Neuronal stem cell (in vitro differentiated cells): ENCODE measurements around the gene VEZT.

Experiments
- DNase-seq: peaks from one replicate; pipeline ENCODE4 v3.0.0-alpha.2; 2013; ENCODE audit warnings: low spot score
- H2AFZ ChIP-seq: one replicate; pipeline ENCODE4 v1.6.1; 2013; ENCODE audit warnings: mild to moderate bottlenecking, low read length, inconsistent platforms
- H2AK5ac ChIP-seq: 2 replicates; pipeline ENCODE4 v1.6.1; 2013; ENCODE audit warnings: low read depth, mild to moderate bottlenecking, inconsistent platforms, low read length, moderate library complexity, mixed read lengths
- H2BK120ac ChIP-seq: 2 replicates; pipeline ENCODE4 v1.6.1; 2013; ENCODE audit warnings: low read depth, mild to moderate bottlenecking, inconsistent platforms, low read length, moderate library complexity, mixed read lengths
- H2BK12ac ChIP-seq: one replicate; pipeline ENCODE4 v1.6.1; 2013; ENCODE audit warnings: low read length, inconsistent platforms
- H2BK15ac ChIP-seq: 2 replicates; pipeline ENCODE4 v1.6.1; 2013; ENCODE audit warnings: mild to moderate bottlenecking, low read length, inconsistent platforms, mixed read lengths
- H2BK5ac ChIP-seq: one replicate; pipeline ENCODE4 v1.6.1; 2013; ENCODE audit warnings: inconsistent platforms, mild to moderate bottlenecking, low read length, moderate library complexity
- H3K14ac ChIP-seq: one replicate; pipeline ENCODE4 v1.6.1; 2013; ENCODE audit warnings: low read length, inconsistent platforms
- H3K18ac ChIP-seq: 2 replicates; pipeline ENCODE4 v1.6.1; 2013; ENCODE audit warnings: low read length, inconsistent platforms
- H3K23ac ChIP-seq: 2 replicates; pipeline ENCODE4 v1.6.1; 2013; ENCODE audit warnings: low read depth, mild to moderate bottlenecking, mixed read lengths, low read length, inconsistent platforms; ENCODE audit not compliant: poor library complexity
- H3K27ac ChIP-seq: replicated peaks from 3 replicates; pipeline ENCODE4 v1.5.1; 2013; ENCODE audit warnings: low read length, inconsistent platforms
- H3K27me3 ChIP-seq, 3 experiments: 2 replicates each; pipeline ENCODE4 v1.6.1; 2013; ENCODE audit warnings: low read length in 3 of 3, mild to moderate bottlenecking in 2 of 3, inconsistent platforms in 1 of 3, low read depth in 1 of 3, mixed read lengths in 1 of 3, moderate library complexity in 1 of 3; ENCODE audit not compliant: control insufficient read depth in 3 of 3, insufficient read depth in 3 of 3
- H3K36me3 ChIP-seq, 2 donors: replicated peaks in 1 of 2; 2 replicates each; pipeline ENCODE4 v1.6.1; 2013; ENCODE audit warnings: low read length in 2 of 2; ENCODE audit not compliant: control insufficient read depth in 2 of 2, insufficient read depth in 2 of 2
- H3K4ac ChIP-seq: 2 replicates; pipeline ENCODE4 v1.6.1; 2013; ENCODE audit warnings: inconsistent platforms, mild to moderate bottlenecking, low read length, moderate library complexity
- H3K4me1 ChIP-seq, 2 donors: 1 replicate in 1 of 2; 2 replicates in 1 of 2; pipeline ENCODE4 v1.6.1; 2013; ENCODE audit warnings: low read length in 2 of 2, low read depth in 1 of 2; ENCODE audit not compliant: control insufficient read depth in 2 of 2, insufficient read depth in 1 of 2
- H3K4me2 ChIP-seq: one replicate; pipeline ENCODE4 v1.6.1; 2013; ENCODE audit warnings: mild to moderate bottlenecking, low read length, inconsistent platforms; ENCODE audit not compliant: insufficient read depth, poor library complexity, severe bottlenecking
- H3K4me3 ChIP-seq, 2 donors: 2 replicates each; pipeline ENCODE4 v1.5.1; 2013; ENCODE audit warnings: low read length in 2 of 2, mild to moderate bottlenecking in 2 of 2, inconsistent platforms in 1 of 2, moderate library complexity in 1 of 2
- H3K79me1 ChIP-seq: one replicate; pipeline ENCODE4 v1.6.1; 2013; ENCODE audit warnings: low read depth, mild to moderate bottlenecking, inconsistent platforms, low read length, moderate library complexity
- H3K9ac ChIP-seq: one replicate; pipeline ENCODE4 v1.6.1; 2013; ENCODE audit warnings: mild to moderate bottlenecking, low read depth, low read length, inconsistent platforms; ENCODE audit not compliant: poor library complexity
- H3K9me3 ChIP-seq, 2 donors: replicated peaks in 1 of 2; 2 replicates each; pipeline versions ENCODE3 to v1.6.1; 2013; ENCODE audit warnings: low read length in 2 of 2, mild to moderate bottlenecking in 2 of 2, inconsistent platforms in 1 of 2, low read depth in 1 of 2, mixed read lengths in 1 of 2, moderate library complexity in 1 of 2; ENCODE audit not compliant: control insufficient read depth in 2 of 2, insufficient read depth in 1 of 2
- H4K8ac ChIP-seq: one replicate; pipeline ENCODE4 v1.6.1; 2013; ENCODE audit warnings: low read depth, mild to moderate bottlenecking, inconsistent platforms, low read length, moderate library complexity
- H4K91ac ChIP-seq: one replicate; pipeline ENCODE4 v1.6.1; 2013; ENCODE audit warnings: low read length, low read depth, mild to moderate bottlenecking, inconsistent platforms; ENCODE audit not compliant: poor library complexity
- WGBS, 2 donors: extraction: QIAGEN DNeasy Blood & Tissue Kit; methylation state at CpG; one replicate each; pipeline ENCODE4 v1.1.7; 2013; ENCODE audit warnings: missing lambda C conversion rate in 2 of 2, mixed read lengths in 1 of 2; ENCODE audit not compliant: insufficient read length in 2 of 2, insufficient replicate concordance in 1 of 2; ENCODE audit errors: extremely low coverage in 2 of 2; 5-methylcytosine and 5-hydroxymethylcytosine counted together

The VEZT gene

GRCh38 chr12:95224202-95225170 lies 6.9 kb downstream of the VEZT start:
- peaks cover 7% of the 10 kb centered on the region for H3K79me1 ChIP-seq
- H3K36me3 ChIP-seq: peaks cover 6 to 47% of the 10 kb centered on the region in 2 donors
- H3K9ac ChIP-seq: no peak overlapping the region
- H3K9me3 ChIP-seq: peaks cover 0 to 2% of the 10 kb centered on the region in 2 donors
- H3K4me2 ChIP-seq: no peak overlapping the region
- no peak overlapping the region for H3K4me3 ChIP-seq
- no peak overlapping the region for H3K4ac ChIP-seq
- no peak overlapping the region for H3K23ac ChIP-seq
- H2AK5ac ChIP-seq: no peak overlapping the region
- no peak overlapping the region for H3K27ac ChIP-seq
- H3K18ac ChIP-seq: no peak overlapping the region
- H3K27me3 ChIP-seq: no peaks in the 10 kb centered on the region
- no CpG with 5 or more reads among the region's 8 CpGs for WGBS, 2 donors
- no peak overlapping the region for H2BK5ac ChIP-seq
- peaks cover 0 to 6% of the 10 kb centered on the region in 2 donors for H3K4me1 ChIP-seq
- no peak overlapping the region for H4K91ac ChIP-seq
- no peak overlapping the region for H2BK120ac ChIP-seq
- no peak overlapping the region for H2AFZ ChIP-seq
- H3K14ac ChIP-seq: no peak overlapping the region
- H4K8ac ChIP-seq: no peak overlapping the region
- no peak for DNase-seq
- H2BK15ac ChIP-seq: no peak overlapping the region
- no peak overlapping the region for H2BK12ac ChIP-seq

DNA sequence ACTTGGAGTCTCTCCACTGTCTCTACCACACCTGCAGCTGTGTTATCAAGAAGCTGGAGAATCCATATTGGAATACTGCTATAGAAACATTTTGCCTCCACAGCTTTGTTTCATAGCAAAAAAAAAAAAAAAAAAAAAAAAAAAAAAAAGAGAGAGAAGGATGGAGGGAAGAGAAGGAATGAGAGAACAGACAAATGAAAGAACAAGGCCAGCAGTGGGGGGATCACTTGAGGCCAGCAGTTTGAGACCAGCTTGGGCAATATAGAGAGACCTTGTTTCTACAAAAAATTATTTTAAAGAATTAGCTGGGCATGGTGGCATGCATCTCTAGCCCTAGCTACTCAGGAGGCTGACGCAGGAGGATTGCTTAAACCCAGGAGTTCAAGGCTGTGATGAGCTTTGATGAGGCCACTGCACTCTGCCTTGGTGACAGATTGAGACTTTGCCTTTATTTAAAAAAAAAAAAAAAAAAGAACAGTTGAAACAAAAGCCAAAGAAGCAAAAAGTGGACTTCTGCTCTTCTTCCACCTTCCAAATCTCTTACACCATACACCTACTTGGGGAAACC lies 8.1 kb downstream of the VEZT start:
- Histone ChIP-seq H3K14ac (no peak overlapping the region), H2BK12ac (no peak overlapping the region), H3K36me3 (peaks cover 6 to 39% of the 10 kb centered on the region in 2 donors), H2BK15ac (no peak overlapping the region), H2AFZ (no peak overlapping the region), H2AK5ac (no peak overlapping the region), H3K27ac (no peak overlapping the region), H2BK120ac (no peak overlapping the region), H3K4me2 (no peak overlapping the region), H3K79me1 (peaks cover 9% of the 10 kb centered on the region), H3K9me3 (peaks cover 0 to 2% of the 10 kb centered on the region in 2 donors), H3K4me1 (no peaks in the 10 kb centered on the region), H4K8ac (no peak overlapping the region), H3K4me3 (no peak overlapping the region), H3K27me3 (no peaks in the 10 kb centered on the region), H3K4ac (no peak overlapping the region), H4K91ac (no peak overlapping the region), H3K23ac (no peak overlapping the region), H3K9ac (no peak overlapping the region), H3K18ac (no peak overlapping the region), H2BK5ac (no peak overlapping the region)
- DNase-seq: no peak
- whole genome bisulfite sequencing, 2 donors: no CpG with 5 or more reads among the region's 1 CpG

DNA sequence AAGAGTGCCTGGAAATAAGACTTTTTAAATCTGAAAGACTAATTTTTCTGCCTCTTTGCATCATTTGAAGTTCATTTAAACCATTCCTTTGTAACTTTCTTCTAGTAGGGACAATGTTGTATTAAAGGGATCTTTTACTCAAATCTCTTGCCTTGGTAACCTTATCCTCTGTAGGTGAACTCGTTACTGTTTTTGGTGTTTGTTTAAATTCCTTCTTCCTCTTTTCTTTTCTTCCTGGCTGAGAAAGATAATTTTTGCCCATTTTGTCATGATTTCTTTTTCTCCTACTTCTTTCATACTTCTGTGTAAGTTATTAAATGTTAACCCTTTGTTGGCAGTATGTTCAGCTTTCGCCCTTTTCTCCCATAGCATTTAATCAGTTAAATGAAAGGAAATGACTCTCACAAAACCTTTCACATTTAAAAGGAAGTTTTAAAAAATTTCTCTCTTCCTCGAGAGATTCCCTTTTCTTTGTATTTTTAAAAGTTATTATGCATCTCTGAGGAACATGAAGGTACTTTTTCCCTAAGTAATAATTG lies 10.3 kb downstream of the VEZT start:
- DNase-seq: no peak
- Histone ChIP-seq H3K4me3 (no peak overlapping the region), H3K36me3 (peaks cover 6 to 41% of the 10 kb centered on the region in 2 donors), H3K9ac (no peak overlapping the region), H3K9me3 (no peaks in the 10 kb centered on the region), H3K27ac (no peak overlapping the region), H2AK5ac (no peak overlapping the region), H3K27me3 (no peaks in the 10 kb centered on the region), H2BK120ac (no peak overlapping the region), H3K4ac (no peak overlapping the region), H2AFZ (no peak overlapping the region), H2BK5ac (no peak overlapping the region), H3K14ac (no peak overlapping the region), H4K91ac (no peak overlapping the region), H3K23ac (no peak overlapping the region), H2BK12ac (no peak overlapping the region), H3K18ac (no peak overlapping the region), H2BK15ac (no peak overlapping the region), H3K79me1 (peaks cover 9% of the 10 kb centered on the region), H3K4me2 (no peak overlapping the region), H4K8ac (no peak overlapping the region), H3K4me1 (no peaks in the 10 kb centered on the region)
- WGBS, 2 donors: no CpG with 5 or more reads among the region's 3 CpGs

GRCh38 chr12:95228617-95229016 lies 11.0 kb downstream of the VEZT start:
- Histone ChIP-seq H3K9me3 (peaks cover 0 to 2% of the 10 kb centered on the region in 2 donors), H3K4ac (no peak overlapping the region), H2AFZ (no peak overlapping the region), H3K18ac (no peak overlapping the region), H3K9ac (no peak overlapping the region), H4K8ac (no peak overlapping the region), H2AK5ac (no peak overlapping the region), H3K79me1 (peaks cover 9% of the 10 kb centered on the region), H3K23ac (no peak overlapping the region), H3K14ac (no peak overlapping the region), H3K36me3 (peaks cover 6 to 46% of the 10 kb centered on the region in 2 donors), H3K27me3 (no peaks in the 10 kb centered on the region), H2BK5ac (no peak overlapping the region), H2BK12ac (no peak overlapping the region), H3K27ac (no peak overlapping the region), H2BK15ac (no peak overlapping the region), H2BK120ac (no peak overlapping the region), H3K4me1 (no peaks in the 10 kb centered on the region), H3K4me2 (no peak overlapping the region), H3K4me3 (no peak overlapping the region), H4K91ac (no peak overlapping the region)
- no CpG with 5 or more reads among the region's 2 CpGs for WGBS, 2 donors
- no peak for DNase-seq
